Measurements from ENCODE around the gene NHSL1.

Gene NHSL1

DNA sequence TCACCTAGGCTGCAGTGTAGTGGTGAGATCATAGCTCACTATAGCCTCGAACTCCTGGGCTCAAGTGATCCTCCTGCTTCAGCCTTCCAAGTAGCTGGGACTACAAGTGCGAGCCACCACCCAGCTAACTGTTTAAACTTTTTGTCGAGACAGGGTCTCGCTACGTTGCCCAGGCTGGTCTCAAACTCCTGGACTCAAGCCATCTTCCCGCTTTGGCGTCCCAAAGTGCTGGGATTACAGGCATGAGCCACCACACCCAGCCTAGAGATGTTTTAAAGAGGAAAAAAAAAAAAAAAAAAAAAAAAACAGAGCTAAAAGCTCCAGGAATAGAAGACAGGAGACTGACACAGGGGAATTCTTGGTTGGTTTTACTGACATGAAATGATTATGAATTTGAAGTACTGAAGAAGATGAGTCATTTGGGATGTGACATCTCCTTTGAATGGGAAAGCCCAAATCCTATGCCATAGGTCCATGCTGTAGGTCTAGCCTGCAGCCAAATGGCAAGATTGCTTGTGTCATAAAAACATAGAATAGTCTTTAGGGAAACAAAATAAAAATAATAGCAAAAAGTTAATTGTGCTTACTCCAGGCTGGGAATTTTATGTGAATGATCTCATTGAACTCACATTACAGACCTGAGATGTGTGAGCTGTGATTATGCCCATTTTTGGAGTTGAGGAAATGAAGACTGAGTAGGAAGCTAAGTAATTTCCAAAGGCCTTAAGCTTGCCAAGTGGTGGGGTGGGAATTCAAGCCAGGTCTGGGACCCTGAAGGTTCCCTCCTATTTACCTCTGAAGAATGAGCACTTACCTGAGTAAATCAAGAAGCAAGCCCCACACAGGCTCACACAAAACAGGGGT is 24.3 kb upstream of the NHSL1 start:
- FAIRE-seq, result no peak

DNA sequence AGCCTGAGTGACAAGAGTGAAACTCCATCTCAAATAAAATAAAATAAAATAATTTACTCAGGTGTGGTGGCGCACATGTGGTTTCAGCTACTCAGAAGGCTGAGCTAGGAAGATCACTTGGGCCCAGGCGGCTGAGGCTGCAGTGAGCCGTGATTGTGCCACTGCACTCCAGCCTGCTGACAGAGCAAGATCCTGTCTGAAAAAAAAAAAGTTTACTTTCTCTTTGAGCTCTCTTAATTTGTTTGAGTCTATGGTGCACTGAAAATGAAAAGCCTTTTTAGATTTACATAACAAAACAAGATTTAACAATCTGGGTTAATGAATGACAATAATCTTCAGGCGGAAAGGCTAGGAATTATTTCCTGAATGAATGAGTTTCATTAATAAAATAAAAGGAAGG is 23.3 kb upstream of the NHSL1 start:
- FAIRE-seq, result no peak

GRCh38 chr6:138521790-138522189 is 22.5 kb upstream of the NHSL1 start:
- no peak for FAIRE-seq

GRCh38 chr6:138520463-138520862 is 21.2 kb upstream of the NHSL1 start:
- FAIRE-seq, result no peak

GRCh38 chr6:138518054-138518453 is 18.8 kb upstream of the NHSL1 start:
- FAIRE-seq, result no peak

DNA sequence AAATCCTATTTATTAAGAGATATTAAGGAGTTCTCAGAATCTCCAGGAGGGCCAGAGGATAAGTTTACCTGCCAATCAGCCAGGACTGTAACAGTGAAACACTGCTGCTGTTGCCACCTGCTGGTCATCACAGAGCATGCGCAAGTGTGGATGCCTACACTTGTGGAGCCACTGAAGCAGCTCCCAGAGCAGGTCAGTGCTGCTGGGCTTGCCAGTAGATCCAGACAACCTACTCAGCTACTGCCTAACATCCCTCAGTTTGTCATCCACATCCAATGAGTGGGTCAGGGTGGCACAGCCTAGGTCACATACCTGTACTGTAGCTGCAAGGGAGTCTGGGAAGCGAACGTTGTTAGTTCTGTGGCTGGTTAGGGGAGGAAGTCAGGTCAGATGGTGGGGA is 18.3 kb upstream of the NHSL1 start:
- no peak for FAIRE-seq

GRCh38 chr6:138515657-138516248 is 16.5 kb upstream of the NHSL1 start:
- no peak for FAIRE-seq

DNA sequence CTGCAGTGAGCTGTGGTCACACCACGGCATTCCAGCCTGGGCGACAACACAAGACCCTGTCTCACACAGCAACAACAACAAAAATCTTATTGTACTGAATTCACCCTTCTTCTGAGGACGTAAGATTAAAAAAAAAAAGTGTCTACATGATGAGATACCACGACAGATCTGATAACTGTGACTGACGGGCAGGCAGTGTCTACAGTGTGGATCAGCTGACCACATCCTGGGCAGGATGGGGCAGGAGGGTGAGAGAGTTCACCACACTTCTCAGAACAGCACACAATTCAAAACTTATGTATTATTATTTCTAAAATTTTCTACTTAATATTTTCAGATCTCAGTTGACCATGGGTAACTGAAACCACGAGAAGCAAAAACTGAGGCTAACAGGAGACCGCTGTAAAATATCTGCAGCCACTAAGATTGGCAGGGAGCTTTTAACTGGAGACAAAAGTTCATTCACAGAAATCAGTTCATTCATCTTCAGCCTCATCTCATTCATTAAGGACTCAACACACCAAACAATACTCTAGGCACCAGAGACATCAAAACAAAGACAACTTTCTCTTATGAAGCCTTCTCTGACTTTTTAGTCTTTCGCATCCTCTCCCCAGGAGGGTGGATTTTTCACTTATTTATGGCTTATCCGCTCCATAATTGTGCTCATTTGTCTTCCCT is 15.7 kb upstream of the NHSL1 start:
- FAIRE-seq, result no peak

- no peak for FAIRE-seq
Measured at GRCh38 chr6:138512609-138513008, 13.3 kb upstream of the NHSL1 start.

- no peak for FAIRE-seq
Measured at GRCh38 chr6:138510093-138510492, 10.8 kb upstream of the NHSL1 start.

DNA sequence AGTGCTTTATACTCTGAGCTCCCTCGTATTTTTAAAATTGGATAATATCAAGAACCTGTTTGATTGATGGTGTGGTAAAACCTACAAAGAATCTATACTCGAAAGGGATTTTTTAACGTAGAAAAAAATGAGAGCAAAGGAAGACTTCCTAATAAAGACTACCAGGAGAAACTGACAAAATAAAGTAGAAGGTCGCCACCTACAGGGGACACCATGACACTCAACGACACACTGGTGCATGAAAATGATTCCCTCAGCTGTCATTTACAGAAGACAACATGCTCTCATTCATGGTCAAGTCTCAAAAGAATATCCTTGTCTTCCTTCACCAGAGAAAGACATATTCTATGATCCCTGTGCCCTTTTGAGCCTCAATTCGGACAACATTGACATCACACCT is 10.1 kb upstream of the NHSL1 start:
- no peak for FAIRE-seq

- FAIRE-seq, result no peak
Measured at GRCh38 chr6:138508676-138508988, 9.3 kb upstream of the NHSL1 start.

- no peak for FAIRE-seq
Measured at GRCh38 chr6:138507977-138508675, 8.8 kb upstream of the NHSL1 start.

GRCh38 chr6:138504764-138505689 is 5.7 kb upstream of the NHSL1 start:
- FAIRE-seq, result no peak

DNA sequence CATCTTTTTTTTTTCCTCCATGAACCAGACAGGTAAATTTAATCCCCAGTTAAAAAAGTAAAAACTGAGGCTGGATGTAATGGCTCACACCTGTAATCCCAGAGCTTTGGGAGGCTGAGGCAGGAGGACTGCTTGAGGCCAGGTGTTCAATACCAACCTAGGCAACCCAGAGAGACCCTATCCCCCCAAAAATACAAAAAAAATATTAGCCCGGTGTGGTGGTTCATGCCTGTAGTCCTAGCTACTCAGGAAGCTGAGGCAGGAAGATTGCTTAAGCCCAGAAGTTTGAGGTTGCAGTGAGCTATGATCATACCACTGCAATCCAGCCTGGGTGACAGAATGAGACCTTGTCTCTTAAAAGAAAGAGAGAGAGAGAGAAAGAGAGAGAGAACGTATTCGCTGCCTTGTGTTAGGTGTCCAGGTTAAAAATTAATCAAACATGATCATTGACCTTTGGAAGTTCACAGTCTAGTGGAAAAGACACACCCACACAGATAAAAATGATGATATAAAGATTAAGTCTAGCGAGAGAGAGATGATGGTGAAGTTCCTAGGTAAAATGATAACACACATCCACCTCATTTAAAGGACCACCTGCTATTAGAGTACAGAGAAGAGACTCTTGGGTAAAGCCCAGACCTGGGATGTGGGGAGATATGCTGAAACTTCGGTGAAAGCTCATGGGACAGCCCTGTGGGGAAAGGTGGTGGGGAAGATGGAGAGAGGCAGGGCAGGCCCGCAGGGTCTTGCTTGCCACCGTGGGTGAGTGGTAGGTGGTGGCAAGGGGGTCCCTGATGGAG is 4.8 kb upstream of the NHSL1 start:
- no peak for FAIRE-seq

DNA sequence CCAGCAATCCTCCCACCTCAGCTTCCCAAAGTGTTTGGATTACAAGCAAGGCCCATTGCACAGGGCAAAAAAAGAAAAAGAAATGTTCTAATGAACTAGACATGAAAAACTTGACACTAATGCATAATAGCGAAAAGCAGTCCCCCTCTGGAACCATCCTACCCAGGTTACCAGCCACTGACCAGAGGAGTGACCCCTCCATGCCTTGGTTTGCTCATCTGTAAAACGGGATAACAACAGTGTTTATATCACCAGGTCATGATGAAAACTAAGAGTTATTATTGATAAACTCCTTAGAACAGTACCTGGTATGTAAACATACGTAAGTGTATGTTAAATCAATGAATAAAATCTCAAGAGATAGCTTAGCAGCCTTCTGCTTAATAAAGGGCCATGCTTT is 3.3 kb upstream of the NHSL1 start:
- no peak for FAIRE-seq

GRCh38 chr6:138500867-138501446 is 1.7 kb upstream of the NHSL1 start:
- FAIRE-seq, result no peak

DNA sequence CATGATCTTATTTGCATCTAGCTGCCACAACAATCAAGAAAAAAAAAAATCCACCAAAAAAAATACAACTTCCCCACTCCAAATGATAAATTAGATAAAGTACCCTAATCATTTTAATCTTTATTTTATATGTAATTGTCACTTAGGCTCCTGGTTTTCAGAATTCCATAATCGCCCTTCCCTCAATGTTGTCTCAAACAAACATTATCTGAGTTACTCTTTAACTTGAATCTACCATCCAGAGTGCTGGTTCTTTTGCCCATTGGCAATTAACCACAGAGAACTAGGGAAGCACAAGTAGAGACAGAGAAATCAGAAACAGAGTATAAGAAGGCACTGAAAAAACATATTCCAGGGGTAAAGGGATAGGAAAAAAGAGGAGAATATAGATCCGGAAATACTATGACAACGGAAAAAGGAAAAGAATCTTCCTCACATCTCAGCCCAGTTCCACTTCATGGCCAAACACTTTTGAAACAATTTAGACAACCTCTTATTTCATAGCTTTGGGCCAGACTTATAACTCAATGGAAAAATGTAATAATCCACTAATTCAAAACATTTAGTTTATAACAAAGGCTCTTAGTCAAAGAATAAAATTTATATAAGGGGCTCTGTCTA is 861 bp upstream of the NHSL1 start:
- FAIRE-seq, result no peak

DNA sequence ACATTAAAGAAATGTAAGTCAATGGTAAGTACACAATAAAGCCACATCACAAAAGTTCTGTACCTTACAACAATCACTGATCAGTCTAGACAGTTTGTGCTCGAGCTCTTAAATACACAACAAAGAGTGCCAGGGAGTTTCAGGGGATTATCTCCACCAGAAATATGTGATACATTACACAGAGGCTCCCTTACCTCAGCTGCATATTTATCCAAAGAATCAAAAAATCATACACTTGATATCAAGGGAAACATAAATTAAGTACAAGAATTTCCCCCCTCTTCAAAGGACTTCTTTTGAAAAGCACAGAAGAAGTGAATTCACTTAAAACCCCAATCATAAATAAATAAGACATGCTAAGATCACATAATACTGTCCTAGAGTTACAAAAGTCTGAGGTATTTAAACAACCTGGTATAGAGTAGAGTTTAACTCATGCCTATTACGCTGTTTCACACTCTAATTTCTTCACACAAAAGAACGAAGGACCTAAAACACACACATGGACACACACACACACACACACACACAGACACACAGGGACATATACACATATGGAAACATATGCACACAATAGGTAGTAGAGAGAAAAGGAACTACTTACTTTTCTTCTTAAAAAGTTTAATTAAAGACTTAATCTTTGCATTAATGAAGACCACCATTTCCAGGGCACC is 528 bp downstream of the NHSL1 start:
- no peak for FAIRE-seq

DNA sequence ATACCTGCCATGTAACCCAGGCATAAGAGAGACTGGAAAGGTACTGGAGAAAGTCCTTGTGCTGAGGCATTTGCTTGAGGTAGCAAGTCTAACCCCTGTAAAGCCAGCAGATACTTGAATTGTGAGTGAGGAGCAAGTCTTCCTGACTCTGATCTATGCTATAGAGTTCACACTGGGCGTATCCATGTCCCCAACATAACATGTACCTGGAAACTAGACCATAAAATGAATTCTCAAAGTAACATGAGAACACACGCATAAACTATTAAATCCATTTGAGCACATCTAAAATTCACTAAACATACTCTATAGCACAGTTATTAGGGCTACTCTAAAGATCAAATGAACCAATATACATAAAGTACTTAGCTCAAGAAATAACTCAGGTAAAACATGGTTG is 2.0 kb downstream of the NHSL1 start:
- FAIRE-seq, result no peak

Data from A204.1 (cell line).